Ammon's horn (tissue), 1 donor: Measurements from ENCODE around the gene DNAH9.

Source experiments
- DNase-seq: peaks from one replicate; pipeline ENCODE4 v3.0.0-alpha.2; 2016; ENCODE audit warnings: low spot score

Gene DNAH9

DNA sequence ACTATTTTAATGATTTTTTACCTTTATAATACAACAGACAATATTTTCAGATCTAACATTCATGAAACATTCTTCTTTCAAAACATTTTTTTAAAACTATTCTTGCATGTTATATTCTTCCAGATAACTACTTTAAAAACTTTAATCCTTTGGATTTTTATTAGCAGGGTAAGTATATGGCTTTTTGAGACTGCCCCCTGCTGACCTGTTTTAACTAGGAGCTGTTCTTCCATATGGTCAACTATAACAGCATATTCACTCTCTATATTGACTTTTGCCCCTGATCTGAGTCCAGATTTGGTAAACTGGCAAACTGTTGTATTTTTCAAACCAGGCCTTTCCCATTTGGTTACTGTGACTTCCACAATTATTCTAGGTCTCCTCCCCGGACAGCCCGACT, 382.5 kb downstream of the DNAH9 start:
- no peak for DNase-seq

DNA sequence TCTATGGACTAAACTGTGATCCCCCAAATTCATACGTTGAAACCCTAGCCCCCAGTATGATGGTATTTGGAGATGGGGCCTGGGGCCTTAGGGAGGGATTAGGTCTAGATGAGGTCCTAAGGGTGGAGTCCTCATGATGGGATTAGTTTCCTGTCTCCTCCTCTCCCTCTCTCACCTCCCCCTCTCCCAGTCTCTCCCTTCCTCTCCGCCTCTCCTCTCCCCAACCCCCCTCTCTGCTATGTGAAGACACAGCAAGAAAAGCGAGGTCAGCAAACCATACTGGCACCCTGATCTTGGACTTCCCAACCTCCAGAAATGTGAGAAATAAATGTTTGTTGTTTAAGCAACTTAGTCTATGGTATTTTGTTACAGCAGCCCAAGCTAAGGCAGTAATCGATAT, 383.6 kb downstream of the DNAH9 start:
- no peak for DNase-seq

DNA sequence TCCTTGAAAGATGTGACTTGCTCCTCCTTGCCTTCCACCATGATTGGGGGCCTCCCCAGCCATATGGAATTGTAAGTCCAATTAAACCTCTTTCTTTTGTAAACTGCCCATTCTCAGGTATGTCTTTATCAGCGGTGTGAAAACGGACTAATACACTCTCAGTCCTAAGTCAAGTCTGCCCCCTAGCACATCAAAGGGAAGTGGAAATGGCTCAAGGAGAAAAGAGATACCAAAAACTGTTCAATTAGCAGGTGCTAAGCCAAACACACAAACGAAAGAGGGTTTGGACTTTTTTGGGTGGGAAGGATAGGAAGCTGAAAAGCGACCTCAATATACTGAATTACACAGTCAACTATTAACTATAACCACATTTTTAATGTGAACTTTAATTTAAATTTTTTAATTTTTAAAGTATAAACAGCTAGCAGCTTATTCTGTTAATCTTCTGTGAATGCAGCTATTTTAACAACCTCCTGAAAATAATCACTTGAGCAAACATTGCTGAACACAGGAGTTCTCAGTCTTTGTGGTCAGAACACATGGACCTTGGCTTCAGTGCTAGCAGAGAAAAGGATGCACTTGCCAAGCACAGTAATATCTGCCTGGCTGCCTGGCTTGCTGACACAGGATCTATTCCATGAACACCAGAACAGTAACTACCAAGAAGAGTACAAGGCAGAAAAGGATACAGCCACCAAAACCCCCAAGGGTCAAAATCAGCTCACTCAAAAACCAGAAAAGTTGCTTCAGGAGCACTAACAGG, 388.1 kb downstream of the DNAH9 start:
- DNase-seq = no peak

DNA sequence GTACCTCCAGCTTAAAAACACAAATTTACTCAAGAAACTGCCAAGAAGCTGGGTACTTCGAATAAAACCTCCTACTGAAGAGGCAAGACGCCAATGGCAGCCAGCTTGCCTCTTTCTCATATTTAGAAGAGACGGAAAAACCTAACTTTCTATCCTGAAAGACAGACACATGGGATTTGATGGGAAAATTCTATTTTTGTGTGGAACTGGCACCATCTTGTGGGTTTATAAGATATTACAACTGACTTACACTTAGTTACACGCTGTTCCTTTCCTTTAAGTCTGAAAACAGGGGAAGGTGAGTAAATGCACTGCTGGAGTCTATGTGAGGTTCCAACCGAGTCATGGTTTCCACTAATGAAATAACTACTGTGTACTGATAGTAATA, 388.7 kb downstream of the DNAH9 start:
- DNase-seq = peak; percentile 62

DNA sequence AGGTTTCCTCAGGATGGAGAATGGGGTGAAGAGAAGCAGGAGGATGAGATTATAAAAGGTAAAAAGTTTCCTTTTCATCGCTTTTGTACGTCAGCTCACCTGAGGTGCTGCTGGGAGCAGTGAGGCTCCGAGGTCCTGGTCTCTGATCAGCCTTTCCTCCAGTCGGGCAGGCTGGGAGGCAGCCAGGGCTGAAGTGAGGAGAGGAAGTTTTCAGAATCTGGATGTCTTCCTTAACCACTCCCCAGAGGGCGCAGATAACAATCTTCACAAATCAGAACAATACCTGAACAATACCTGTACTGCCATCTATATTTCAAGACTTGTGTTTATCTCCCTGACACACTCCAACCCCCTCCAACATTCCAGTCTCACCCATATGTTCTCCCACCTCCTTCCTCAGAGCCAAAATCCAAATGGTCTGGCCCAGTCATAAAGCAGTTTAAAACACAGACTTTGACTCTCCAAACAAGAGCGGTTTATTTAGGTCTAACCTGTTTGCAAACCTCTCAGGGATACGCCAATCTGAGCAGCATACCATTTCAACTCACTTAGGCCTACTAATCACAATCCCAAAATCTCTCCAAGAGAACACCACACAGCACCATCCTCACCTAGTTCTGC, 392.2 kb downstream of the DNAH9 start:
- no peak for DNase-seq

DNA sequence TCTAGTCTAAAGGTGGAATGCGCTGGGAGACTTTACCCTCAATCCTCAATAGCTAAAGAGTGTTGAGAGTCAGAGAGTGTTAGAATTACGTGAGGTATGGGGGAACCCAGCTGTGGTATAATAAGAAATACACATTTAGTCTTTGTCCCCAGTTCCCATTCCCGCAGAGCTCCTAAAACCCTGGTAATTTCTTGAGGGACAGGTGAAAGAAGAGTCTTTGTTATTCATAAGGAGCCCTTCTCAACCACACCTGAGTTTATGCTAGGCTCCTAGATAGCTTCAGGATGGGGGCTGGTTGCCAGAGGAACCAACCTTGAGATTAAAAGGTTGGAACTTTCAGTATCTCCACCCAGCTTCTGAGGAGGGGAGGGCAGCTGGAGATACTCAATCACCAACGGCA, 393.2 kb downstream of the DNAH9 start:
- no peak for DNase-seq

DNA sequence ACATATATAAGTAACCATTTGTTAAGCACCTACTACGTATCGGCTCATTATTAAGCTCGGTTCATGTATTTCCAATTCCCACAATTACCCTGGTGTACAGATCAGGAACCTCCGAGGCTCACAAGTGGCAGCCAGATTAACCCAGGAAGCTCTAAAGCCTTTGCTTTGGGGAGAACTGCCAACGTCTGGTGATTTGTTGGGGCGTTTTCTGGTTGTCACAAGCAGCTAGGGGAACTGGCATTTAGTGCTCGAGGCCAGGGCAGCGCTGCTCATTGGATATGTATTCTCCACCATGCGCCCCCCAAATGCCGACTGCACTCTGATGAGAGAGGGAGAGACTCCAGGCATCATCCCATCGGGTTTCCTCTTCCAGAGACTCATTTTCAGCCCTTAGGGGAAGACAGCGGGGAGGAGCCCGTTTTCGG, 398.5 kb downstream of the DNAH9 start:
- DNase-seq = peak; percentile 63

DNA sequence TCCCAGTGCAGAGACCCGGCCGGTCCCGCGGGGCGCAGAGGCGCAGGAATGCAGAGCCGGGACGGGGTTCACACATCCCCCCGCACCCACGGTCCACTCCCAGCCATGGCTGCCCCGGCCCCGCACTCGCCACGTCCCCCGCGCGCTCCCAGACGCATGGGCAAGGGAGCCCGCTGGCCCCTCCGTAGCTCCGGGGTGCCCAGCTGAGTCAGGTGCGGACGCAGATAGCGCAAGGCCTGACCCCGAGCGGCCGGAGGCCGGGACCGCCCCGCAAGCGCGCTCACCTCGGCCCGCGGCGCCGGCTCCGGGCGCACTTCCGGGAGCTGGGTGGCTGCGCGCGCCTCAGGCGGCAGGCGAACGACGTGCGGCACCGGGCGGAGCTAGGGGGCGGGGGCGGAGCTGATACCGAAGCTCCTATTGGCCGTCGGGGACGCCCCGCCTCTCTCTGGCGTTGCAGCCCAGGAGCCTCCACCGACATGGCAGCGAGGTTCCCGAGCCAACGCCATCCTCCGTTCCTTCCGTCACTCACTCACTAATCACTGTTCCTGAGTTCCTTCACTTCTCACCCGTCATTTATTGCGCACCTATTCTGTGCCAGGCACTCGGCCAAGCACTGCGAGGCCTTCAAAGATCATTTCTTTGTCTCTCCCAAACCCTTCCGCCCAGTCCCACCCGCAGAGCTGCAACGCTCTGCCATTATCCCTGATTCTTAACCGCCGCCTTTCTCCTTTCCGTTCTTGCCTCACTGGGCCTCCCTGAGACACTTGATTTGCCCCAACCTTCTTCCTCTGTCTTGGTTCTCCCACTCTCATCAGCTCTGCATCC, 399.1 kb downstream of the DNAH9 start, which contains the start of gene ZNF18:
Gene ZNF18, minus strand, starts transcription at position 329 of the 825 bp plus-strand sequence. CDS start 4,646 bp downstream, outside the sequence.
- DNase-seq = peak; percentile 98

DNA sequence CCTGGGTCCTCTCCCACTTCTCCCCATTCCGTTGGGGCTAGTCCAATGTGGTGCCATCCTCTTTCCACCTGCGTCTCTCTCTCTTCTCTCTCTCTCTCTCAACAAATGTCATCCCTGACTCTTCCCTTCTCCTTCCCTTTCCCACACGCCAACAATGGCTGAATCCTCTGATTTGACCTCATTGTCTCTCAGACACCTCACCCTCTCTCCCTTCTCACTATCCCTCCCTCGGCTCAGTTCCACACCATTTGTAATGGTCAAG, 399.6 kb downstream of the DNAH9 start:
- no peak for DNase-seq

DNA sequence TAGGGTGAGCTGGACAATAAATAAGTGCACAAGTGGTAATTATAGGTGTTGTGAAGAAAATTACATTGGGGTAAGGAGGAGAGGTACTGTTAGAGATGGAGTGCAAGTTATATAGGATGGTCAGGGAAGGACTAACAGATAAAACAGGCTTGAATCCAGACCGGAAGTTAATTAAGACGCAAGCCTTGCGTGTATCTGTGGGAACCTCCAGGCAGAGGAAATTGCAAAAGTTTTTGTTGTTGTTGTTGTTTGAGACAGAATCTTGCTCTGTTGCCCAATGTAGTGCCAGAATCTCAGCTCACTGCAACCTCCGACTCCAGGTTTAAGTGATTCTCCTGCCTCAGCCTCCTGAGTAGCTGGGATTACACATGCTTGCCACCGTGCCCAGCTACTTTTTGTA, 401.4 kb downstream of the DNAH9 start:
- DNase-seq = no peak

DNA sequence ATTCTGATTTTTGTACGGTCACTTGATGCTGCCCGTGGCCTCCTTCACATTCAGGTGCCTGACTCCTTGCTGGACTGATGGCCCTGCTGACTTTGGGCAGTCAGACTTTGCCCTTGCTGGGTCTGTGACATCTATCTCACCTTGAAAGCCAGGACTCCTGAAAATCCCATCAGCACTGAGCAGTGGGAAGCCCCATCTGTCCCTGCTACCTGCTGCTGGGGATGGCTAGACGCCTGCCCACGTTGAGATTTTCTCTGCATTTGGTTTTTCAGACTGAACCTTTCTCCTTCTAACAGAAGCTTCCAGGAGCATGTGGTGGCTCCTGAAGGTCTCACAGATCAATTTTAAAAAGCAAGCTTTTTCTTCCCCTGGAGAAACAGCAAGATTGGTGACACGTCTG, 409.2 kb downstream of the DNAH9 start:
- no peak for DNase-seq
